HG03280 (cell line): ENCODE data around the gene NRCAM.

ENCODE experiments used
- ATAC-seq: cut with Tn5 transposase; IDR thresholded peaks from one replicate; pipeline ENCODE4 v1.9.1; 2021; ENCODE audit warnings: mild to moderate bottlenecking, moderate library complexity; ENCODE audit not compliant: unreplicated experiment

NRCAM gene

GRCh38 chr7:108222236-108222892 lies 233.9 kb downstream of the NRCAM start:
- ATAC-seq = no peak

DNA sequence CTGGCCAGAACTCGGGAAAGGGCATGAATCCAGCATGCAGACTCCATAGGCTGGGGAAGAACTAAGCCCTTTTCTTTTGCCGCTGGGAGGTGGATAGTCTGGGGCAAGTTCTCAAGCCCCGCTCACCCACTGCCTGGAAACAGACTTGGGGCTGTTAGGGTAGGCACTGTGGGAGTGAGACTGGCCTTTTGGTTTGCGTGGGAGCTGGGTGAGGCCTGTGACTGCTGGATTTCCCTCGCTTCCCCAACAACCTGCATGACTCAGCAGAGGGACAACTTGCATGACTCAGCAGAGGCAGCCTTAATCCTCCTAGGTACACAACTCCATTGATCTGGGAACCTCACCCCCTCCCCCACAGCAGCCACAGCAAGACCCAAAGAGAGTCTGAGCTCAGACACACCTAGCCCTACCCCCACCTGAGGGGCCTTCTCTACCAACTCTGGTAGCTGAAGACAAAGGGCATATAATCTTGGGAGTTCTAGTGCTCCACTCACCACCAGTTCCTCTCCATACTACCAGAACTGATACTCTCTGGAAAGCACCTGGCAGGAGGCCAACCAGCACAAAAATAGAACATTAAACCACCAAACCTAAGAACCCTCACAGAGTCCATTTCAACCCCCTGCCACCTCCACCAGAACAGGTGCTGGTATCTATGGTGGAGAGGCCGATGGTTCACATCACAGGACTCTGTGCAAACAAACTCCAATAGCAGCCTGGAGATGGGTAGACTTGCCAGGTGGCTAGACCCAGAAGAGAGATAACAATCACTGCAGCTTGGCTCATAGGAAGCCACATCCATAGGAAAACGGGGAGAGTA lies 244.6 kb downstream of the NRCAM start:
- no peak for ATAC-seq

DNA sequence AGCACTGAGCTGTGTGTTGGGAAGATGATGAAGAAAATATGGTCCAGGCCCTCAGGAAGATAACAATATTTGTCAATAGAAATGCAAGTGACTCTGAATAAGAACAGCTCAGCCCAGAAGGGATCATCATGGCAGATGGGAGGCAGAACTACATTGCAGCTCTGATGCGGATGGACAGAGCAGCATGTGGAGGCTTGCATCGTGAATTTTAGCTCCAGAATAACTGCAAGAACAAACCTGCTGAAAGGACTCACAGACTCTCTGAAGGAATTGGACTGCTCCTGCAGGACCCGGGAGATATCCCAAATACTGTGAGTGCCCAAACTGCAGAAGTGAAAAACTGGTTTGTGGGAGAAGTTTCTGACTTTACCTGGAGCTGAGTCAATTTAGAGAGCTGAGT lies 245.4 kb downstream of the NRCAM start:
- no peak for ATAC-seq

- ATAC-seq = no peak
These were observed 250.9 kb downstream of the NRCAM start for GRCh38 chr7:108205311-108205710.

GRCh38 chr7:108204281-108204796 lies 251.9 kb downstream of the NRCAM start:
- ATAC-seq = no peak

- no peak for ATAC-seq
These were observed 252.7 kb downstream of the NRCAM start for GRCh38 chr7:108203537-108203936.

DNA sequence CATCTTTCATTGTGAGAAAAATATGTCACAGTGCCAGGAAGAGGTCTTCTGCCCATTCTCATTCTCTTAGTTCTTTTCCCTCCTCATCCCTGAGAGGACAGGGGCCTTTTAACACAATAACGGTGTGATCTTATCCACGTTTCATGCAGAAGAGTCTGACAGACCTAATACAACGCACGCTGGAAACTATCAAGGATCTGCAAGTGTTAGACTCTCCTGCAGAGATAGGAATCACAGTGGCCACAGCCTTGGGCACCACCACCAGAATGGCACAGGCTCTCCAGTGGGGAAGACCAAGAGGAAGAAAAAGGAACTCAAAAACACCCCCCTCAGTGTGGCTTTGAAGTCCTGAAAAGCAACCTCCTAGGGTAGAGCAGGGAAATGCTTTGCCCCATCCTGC lies 253.5 kb downstream of the NRCAM start:
- ATAC-seq = no peak

DNA sequence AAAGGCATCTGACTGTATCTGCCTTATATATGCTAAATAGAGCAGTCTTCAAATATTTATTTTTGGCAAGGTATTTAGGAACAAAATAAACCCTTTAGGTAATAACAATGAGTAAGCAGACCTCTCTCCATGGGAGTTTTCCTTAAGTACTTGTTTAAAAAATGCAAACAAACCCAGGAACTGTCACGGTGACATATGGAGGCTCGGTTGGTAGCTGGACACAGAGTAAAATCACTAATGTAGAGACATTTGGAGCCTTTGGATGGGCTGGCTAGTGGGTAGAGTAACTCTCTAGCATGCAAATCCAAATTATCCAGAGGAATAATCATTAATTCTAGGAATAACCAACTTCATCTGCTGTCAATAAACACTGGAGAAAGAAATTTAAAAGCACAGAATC lies 254.5 kb downstream of the NRCAM start:
- ATAC-seq = no peak

- no peak for ATAC-seq
These were observed 255.9 kb downstream of the NRCAM start for GRCh38 chr7:108200326-108200725.

DNA sequence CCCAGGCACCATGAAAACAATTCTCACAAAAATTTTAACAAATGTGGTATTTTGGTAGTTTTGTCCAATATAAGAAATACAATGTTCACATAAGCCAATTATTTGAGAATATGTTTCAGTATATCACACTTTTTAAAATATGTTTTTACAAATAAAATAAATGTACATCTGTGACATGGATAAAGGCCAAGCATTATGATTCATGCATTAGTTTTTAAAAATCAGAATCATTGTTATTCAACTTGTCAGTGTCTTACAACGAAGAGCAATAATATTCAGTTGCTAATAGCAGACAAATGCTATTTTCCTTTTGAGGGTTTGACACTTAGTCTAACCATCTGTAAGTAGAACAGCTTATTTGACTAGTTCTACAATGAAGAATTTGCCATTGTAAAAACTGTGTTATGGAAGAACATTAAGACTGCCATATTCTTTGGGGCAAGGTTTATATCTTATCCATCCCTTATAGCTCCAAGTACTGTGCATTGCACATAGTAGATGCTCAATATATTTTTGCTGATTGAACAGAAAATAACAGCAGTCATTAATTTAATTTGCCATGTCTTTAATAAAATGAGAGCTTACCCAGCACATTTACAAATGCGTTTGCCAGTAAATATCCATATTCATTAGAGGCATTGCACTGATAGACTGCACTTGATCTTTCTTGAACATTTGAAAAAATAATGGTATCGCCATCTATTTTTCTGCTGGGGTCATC lies 258.7 kb downstream of the NRCAM start:
- no peak for ATAC-seq

DNA sequence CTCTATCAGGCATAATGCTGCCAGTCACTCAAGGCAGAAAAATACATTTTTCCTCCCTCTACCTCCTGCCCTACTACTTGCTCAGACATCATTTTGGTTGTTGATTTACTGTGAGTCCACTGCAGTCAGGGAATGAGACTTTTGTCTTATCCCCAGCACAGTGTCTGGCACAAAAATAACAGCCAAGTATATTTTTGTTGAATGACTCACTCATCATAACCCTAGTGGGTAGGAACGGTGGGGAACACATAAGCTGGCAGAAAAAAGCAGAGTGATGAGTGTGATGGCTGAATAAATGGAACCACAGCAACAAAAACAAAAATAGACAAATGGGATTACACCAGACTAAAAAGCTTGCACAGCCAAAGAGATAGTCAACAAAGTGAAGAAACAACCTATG lies 260.2 kb downstream of the NRCAM start:
- ATAC-seq = no peak

DNA sequence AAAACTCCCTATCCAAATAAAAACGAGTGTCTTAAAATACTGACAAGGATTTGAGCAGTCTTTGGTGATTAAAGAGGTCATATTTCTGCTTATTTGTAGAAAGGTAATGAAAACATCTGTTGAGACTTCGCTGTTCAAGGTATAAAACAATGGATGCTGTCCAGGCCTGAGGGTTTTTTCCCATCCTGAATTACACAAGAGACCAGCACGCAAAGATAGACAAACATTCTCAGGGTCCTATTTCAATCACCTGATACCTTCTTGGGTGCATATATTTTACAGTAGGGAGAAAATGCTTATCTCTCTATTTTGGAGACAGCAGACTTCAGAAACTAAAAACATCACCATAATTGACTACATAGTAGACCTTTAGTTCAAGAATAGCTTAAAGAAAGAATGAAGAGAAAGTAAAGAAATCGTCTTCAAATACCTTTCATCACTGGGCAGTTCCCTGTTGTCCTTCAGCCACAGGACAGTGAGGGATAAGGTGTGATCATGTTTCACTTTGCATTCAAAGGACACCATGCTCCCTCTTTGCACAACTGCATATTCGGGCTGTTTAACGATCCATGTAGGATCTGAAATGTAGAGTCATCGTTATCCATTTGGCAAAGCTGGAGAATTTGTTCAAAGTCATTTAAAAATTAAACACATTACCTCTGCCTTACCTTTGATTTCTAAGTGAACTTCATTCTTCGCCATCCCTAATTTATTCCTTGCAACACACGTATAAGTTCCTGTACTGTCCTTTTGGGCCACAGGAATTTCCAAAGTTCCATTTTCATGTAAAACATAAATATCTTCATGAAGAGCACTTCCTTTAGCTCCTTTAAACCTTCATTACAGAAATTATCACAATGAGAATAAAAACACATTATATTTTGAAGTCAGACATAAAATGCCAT lies 262.4 kb downstream of the NRCAM start:
- ATAC-seq = no peak

- no peak for ATAC-seq
These were observed 265.3 kb downstream of the NRCAM start for GRCh38 chr7:108190891-108191290.

GRCh38 chr7:108189733-108190388 lies 266.4 kb downstream of the NRCAM start:
- peak; percentile 71 for ATAC-seq

DNA sequence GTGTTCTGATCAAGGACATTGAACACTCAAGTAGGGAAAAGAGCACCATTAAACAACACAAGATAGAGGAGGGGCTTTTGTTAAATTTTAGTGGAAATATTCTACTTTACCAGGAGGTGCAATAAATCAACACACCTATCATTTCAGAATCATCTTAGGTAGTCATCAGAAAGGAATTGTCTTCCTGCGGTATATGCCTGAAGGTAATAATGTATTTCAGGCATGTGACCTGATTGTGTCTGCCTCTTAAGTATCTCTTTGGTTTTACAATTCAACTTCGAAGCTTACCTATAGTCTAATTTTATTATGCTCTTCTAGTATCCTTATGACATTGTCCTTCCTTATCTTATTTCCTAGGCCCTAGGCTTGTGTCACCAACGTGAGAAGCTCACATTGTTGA lies 267.5 kb downstream of the NRCAM start:
- ATAC-seq = no peak

GRCh38 chr7:108181073-108181985 lies 274.9 kb downstream of the NRCAM start:
- peak; percentile 59 for ATAC-seq

DNA sequence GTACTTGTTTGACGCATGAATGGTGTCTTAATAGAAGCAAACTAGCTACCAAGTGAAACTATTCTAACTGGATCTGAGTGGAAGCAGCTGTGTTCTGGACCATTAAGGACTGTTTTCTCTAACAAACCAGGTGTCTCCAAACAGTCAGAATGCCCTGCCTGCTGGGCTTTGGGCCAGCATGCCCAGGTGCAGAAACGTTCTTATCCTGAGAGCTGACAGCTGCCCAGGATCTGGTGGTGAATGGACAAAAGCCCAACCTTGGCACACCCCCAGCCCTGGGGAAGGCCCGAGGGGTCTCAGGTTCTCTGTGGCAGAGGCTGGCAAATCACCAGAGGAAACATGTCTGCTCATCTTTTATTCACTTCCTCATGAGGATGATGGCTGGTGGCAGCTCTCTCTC lies 277.8 kb downstream of the NRCAM start:
- no peak for ATAC-seq

- no peak for ATAC-seq
These were observed 285.1 kb downstream of the NRCAM start for GRCh38 chr7:108171164-108171563.

DNA sequence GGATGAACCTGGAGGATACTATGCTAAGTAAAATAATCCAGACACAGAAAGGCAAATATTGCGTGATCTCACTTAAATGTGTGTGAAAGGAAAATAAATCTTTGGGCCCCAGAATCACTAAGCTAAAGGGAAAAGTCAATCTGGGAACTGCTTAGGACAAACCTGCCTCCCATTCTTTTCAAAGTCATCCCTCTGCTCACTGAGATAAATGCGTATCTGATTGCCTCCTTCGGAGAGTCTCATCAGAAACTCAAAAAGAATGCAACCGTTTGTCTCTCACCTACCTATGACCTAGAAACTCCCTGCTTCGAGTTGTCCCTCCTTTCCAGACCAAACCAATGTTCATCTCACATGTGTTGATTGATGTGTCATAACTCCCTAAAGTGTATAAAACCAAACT lies 286.0 kb downstream of the NRCAM start:
- no peak for ATAC-seq
